ENCODE results near the gene KIF1B. TPM values are rescaled to one million over a fixed set of nuclear protein-coding genes. Genes with fewer than 3 reads are reported as not detected.

KIF1B gene
- total RNA-seq, 1 experiment from 2014 or later: 28.1 TPM

DNA sequence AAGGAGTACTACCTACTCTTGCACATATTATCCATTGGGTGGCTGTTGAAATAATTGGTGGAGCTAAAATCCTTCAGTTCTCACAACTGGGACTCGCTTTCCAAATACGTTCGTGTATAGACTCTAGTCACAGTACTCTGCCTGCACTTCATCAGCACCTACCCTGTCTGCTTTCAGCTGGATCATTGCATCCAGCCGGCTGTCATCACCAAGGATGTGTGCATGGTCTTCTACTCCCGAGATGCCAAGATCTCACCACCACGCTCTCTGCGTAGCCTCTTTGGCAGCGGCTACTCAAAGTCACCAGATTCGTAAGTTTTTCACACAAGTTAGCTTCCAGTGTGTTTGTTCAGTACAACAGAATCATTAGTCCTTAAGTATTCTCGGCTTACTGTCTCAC, 151.1 kb downstream of the KIF1B start:
- intact Hi-C loops (cut with micrococcal nuclease): no loop called here

DNA sequence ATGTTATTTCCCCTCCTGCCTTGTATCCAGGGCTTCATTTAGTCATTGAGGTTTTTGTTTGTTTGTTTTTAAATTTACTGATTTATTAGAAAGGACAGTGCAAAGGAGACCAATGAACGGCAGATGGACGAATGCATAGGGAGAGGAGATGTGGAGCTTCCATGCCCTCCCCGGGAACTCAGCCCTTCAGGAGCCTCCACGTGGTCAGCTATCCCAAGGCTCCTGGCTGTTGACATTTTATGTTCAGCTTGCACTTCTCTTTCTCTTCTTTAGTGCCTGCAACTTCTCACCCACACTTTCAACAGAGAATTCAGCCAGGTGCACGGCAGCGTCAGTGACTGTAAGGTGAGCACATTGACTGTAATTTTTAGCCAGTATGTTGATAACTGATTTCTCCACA, 157.8 kb downstream of the KIF1B start:
- Histone ChIP-seq H3K9me2 (ENCODE audit: insufficient read depth) (no peaks in the 10 kb centered on the region), H3K9ac (ENCODE audit: low read length) (no peak overlapping the region), H3K4me2 (ENCODE audit: low read length) (no peak overlapping the region), H3K36me3 (ENCODE audit: control insufficient read depth in 1 of 2, insufficient read depth in 2 of 2, low read length in 2 of 2) (peaks cover 22 to 23% of the 10 kb centered on the region in 2 experiments; a peak in 3 of 4 replicates), H3K27ac (ENCODE audit: low read depth, low read length) (no peak overlapping the region), H4K20me1 (ENCODE audit: insufficient read depth) (no peaks in the 10 kb centered on the region), H3K27me3 (ENCODE audit: insufficient read depth, low read length) (no peaks in the 10 kb centered on the region), H3K9me3 (ENCODE audit: control insufficient read depth in 1 of 2, insufficient read depth in 1 of 2, low read depth in 1 of 2, low read length in 2 of 2) (no peaks in the 10 kb centered on the region), H3K4me1 (ENCODE audit: control insufficient read depth in 1 of 2, insufficient read depth in 2 of 2, low read length in 2 of 2) (no peaks in the 10 kb centered on the region), H3K4me3 (replicated peaks in 1 of 2; ENCODE audit: low read depth in 1 of 2, low read length in 2 of 2) (no peak overlapping the region), H3K79me2 (ENCODE audit: insufficient read depth, low read length) (no peaks in the 10 kb centered on the region), H2AFZ (ENCODE audit: low read depth, low read length, poor library complexity, severe bottlenecking) (no peak overlapping the region)
- DNase-seq (ENCODE audit: low read depth, low spot score) (no peak), ATAC-seq (no peak)
- BruUV-seq (replicated peaks): no TSS peak
- TF ChIP-seq CBX3 (IDR thresholded peaks at IDR 0.05; ENCODE audit: low read depth) (no peak), TCF7L2 (IDR thresholded peaks at IDR 0.05; ENCODE audit: borderline replicate concordance, extremely low read depth, insufficient read depth, insufficient read length) (no peak)
- intact Hi-C loops (cut with micrococcal nuclease): no loop called here
- ChIA-PET CTCF (no interaction called here), POLR2A (no interaction called here), RAD21 (ENCODE audit: low non-redundant PET in 1 of 2, low total read pairs in 2 of 2, uncharacterized antibody in 2 of 2, unreplicated experiment in 2 of 2) (no interaction called here)

More for the DNA sequence above, 151.1 kb downstream of the KIF1B start:
- RAD21 ChIA-PET (ENCODE audit: low non-redundant PET in 1 of 2, low total read pairs in 2 of 2, uncharacterized antibody in 2 of 2, unreplicated experiment in 2 of 2): no interaction called here
- no peaks in the 10 kb centered on the region for H4K20me1 ChIP-seq (ENCODE audit: insufficient read depth)
- no peaks in the 10 kb centered on the region for H3K9me2 ChIP-seq (ENCODE audit: insufficient read depth)
- H3K9me3 ChIP-seq (ENCODE audit: control insufficient read depth in 1 of 2, insufficient read depth in 1 of 2, low read depth in 1 of 2, low read length in 2 of 2): no peaks in the 10 kb centered on the region
- no peaks in the 10 kb centered on the region for H3K4me1 ChIP-seq (ENCODE audit: control insufficient read depth in 1 of 2, insufficient read depth in 2 of 2, low read length in 2 of 2)
- H3K27ac ChIP-seq (ENCODE audit: low read depth, low read length): no peak overlapping the region
- H3K4me3 ChIP-seq (replicated peaks in 1 of 2; ENCODE audit: low read depth in 1 of 2, low read length in 2 of 2): no peak overlapping the region
- TF ChIP-seq POLR2A (IDR thresholded peaks at IDR 0.05; ENCODE audit: borderline replicate concordance, extremely low read depth, insufficient read depth, insufficient read length): no peak
- TF ChIP-seq SIN3A (IDR thresholded peaks at IDR 0.05; ENCODE audit: low read depth): no peak
- TF ChIP-seq RAD21 (IDR thresholded peaks at IDR 0.05; ENCODE audit: low read depth): no peak
- H3K27me3 ChIP-seq (ENCODE audit: insufficient read depth, low read length): no peaks in the 10 kb centered on the region
- no peak overlapping the region for H3K4me2 ChIP-seq (ENCODE audit: low read length)
- H2AFZ ChIP-seq (ENCODE audit: low read depth, low read length, poor library complexity, severe bottlenecking): no peak overlapping the region
- POLR2A ChIA-PET: no interaction called here
- ATAC-seq (no peak), DNase-seq (ENCODE audit: low read depth, low spot score) (no peak)
- peaks cover 9 to 14% of the 10 kb centered on the region in 2 experiments; a peak in 3 of 4 replicates for H3K36me3 ChIP-seq (ENCODE audit: control insufficient read depth in 1 of 2, insufficient read depth in 2 of 2, low read length in 2 of 2)
- no peaks in the 10 kb centered on the region for H3K79me2 ChIP-seq (ENCODE audit: insufficient read depth, low read length)
- CTCF ChIA-PET: no interaction called here
- no peak overlapping the region for H3K9ac ChIP-seq (ENCODE audit: low read length)
- no TSS peak for BruUV-seq (replicated peaks)

Data from HCT116 (cell line).